WTC11 (cell line): ENCODE measurements around the gene EML2. TPM values are rescaled to one million over a fixed set of nuclear protein-coding genes. Genes with fewer than 3 reads are reported as not detected.

Experiments used
- CBFB ChIP-seq: sonication (generic); formaldehyde crosslinking; IDR thresholded peaks from 2 replicates; pipeline ENCODE4 v1.8.1; 2022; ENCODE audit warnings: mild to moderate bottlenecking, low read depth, missing genetic modification reagents
- CREM ChIP-seq: sonication (generic); formaldehyde crosslinking; IDR thresholded peaks from 2 replicates; pipeline ENCODE4 v1.8.1; 2022; ENCODE audit warnings: mild to moderate bottlenecking, missing genetic modification reagents, moderate library complexity
- CTCF ChIP-seq: fragments of 200-600 bp; IDR thresholded peaks from 2 replicates; pipeline ENCODE4 v1.8.0; 2022; ENCODE audit warnings: antibody characterized with exemption
- ELF4 ChIP-seq: sonication (generic); formaldehyde crosslinking; IDR thresholded peaks from 2 replicates; pipeline ENCODE4 v1.8.1; 2022; ENCODE audit warnings: low read depth, mild to moderate bottlenecking, moderate library complexity, missing genetic modification reagents
- ESRRA ChIP-seq: sonication (generic); formaldehyde crosslinking; IDR thresholded peaks from 2 replicates; pipeline ENCODE4 v1.8.1; 2022; ENCODE audit warnings: mild to moderate bottlenecking, missing genetic modification reagents, borderline replicate concordance
- ETV6 ChIP-seq: sonication (generic); formaldehyde crosslinking; IDR thresholded peaks from 2 replicates; pipeline ENCODE4 v1.8.1; 2022; ENCODE audit warnings: mild to moderate bottlenecking, missing genetic modification reagents
- FOXP1 ChIP-seq: sonication (generic); formaldehyde crosslinking; IDR thresholded peaks from 2 replicates; pipeline ENCODE4 v1.8.0; 2022; ENCODE audit warnings: missing genetic modification reagents, mild to moderate bottlenecking, moderate library complexity, borderline replicate concordance
- GRHL2 ChIP-seq: fragments of 250-450 bp; sonication (Bioruptor Pico); IDR thresholded peaks from 2 replicates; pipeline ENCODE4 v1.8.0; 2022; ENCODE audit warnings: mild to moderate bottlenecking, moderate library complexity; ENCODE audit not compliant: insufficient replicate concordance, severe bottlenecking
- GTF2I ChIP-seq: fragments of 250-450 bp; sonication (Bioruptor Pico); conservative IDR thresholded peaks from 2 replicates; pipeline ENCODE4 v1.4.0; 2021; ENCODE audit warnings: mild to moderate bottlenecking
- IRF2 ChIP-seq: sonication (generic); formaldehyde crosslinking; IDR thresholded peaks from 2 replicates; pipeline ENCODE4 v1.8.0; 2022; ENCODE audit warnings: low read depth, missing genetic modification reagents, borderline replicate concordance
- MAX ChIP-seq: sonication (generic); formaldehyde crosslinking; IDR thresholded peaks from 2 replicates; pipeline ENCODE4 v1.8.0; 2022; ENCODE audit warnings: mild to moderate bottlenecking, missing genetic modification reagents
- MXD4 ChIP-seq: fragments of 250-450 bp; sonication (Bioruptor Pico); IDR thresholded peaks from 2 replicates; pipeline ENCODE4 v1.8.0; 2021; ENCODE audit warnings: mild to moderate bottlenecking, moderate library complexity, borderline replicate concordance
- NFYB ChIP-seq: sonication (generic); formaldehyde crosslinking; conservative IDR thresholded peaks from 2 replicates; pipeline ENCODE4 v1.8.0; 2022; ENCODE audit warnings: low read depth, missing genetic modification reagents
- NR2C2 ChIP-seq: sonication (generic); formaldehyde crosslinking; IDR thresholded peaks from 2 replicates; pipeline ENCODE4 v1.8.0; 2022; ENCODE audit warnings: mild to moderate bottlenecking, missing genetic modification reagents
- NR3C1 ChIP-seq: sonication (generic); formaldehyde crosslinking; conservative IDR thresholded peaks from 2 replicates; pipeline ENCODE4 v1.8.1; 2023; ENCODE audit warnings: low read depth, mild to moderate bottlenecking, missing genetic modification reagents
- SMAD3 ChIP-seq: sonication (generic); formaldehyde crosslinking; IDR thresholded peaks from 2 replicates; pipeline ENCODE4 v1.8.0; 2022; ENCODE audit warnings: missing genetic modification reagents, mild to moderate bottlenecking, borderline replicate concordance
- SMAD4 ChIP-seq: sonication (generic); formaldehyde crosslinking; IDR thresholded peaks from 2 replicates; pipeline ENCODE4 v1.8.0; 2022; ENCODE audit warnings: mild to moderate bottlenecking, missing genetic modification reagents
- SP1 ChIP-seq: sonication (generic); formaldehyde crosslinking; conservative IDR thresholded peaks from 2 replicates; pipeline ENCODE4 v1.8.1; 2022; ENCODE audit warnings: missing genetic modification reagents
- ZNF138 ChIP-seq: sonication (generic); formaldehyde crosslinking; conservative IDR thresholded peaks from 2 replicates; pipeline ENCODE4 v1.8.1; 2022; ENCODE audit warnings: mild to moderate bottlenecking, moderate library complexity, missing genetic modification reagents
- ZNF219 ChIP-seq: sonication (generic); formaldehyde crosslinking; IDR thresholded peaks from 2 replicates; pipeline ENCODE4 v1.8.0; 2023; ENCODE audit warnings: missing genetic modification reagents, mild to moderate bottlenecking, borderline replicate concordance
- ZNF416 ChIP-seq: fragments of 250-450 bp; sonication (Bioruptor Pico); IDR thresholded peaks from 2 replicates; pipeline ENCODE4 v1.9.0; 2021; ENCODE audit warnings: mild to moderate bottlenecking, inconsistent platforms
- ZNF423 ChIP-seq: fragments of 250-450 bp; sonication (Bioruptor Pico); IDR thresholded peaks from 2 replicates; pipeline ENCODE4 v2.1.2; 2022; ENCODE audit warnings: mild to moderate bottlenecking, moderate library complexity
- ZNF671 ChIP-seq: fragments of 250-450 bp; sonication (Bioruptor Pico); IDR thresholded peaks from 2 replicates; pipeline ENCODE4 v1.8.0; 2021; ENCODE audit warnings: mild to moderate bottlenecking
- total RNA-seq: library from RNA; stranded (reverse); gene quantifications from 3 replicates; pipeline ENCODE4 v1.2.3, GENCODE V29; 2021
- TF ChIP-seq, protein P1 (sequence below): sonication (generic); formaldehyde crosslinking; IDR thresholded peaks from 2 replicates; pipeline ENCODE4 v1.8.1; 2022; ENCODE audit warnings: missing genetic modification reagents, borderline replicate concordance
- TF ChIP-seq, protein P2 (sequence below): fragments of 250-450 bp; sonication (Bioruptor Pico); conservative IDR thresholded peaks from 2 replicates; pipeline ENCODE4 v1.9.0; 2021; ENCODE audit warnings: mild to moderate bottlenecking
- TF ChIP-seq, protein P3 (sequence below): fragments of 250-450 bp; sonication (Bioruptor Pico); IDR thresholded peaks from 2 replicates; pipeline ENCODE4 v1.9.0; 2021; ENCODE audit warnings: mild to moderate bottlenecking
- TF ChIP-seq, protein P4 (sequence below): fragments of 250-450 bp; sonication (Bioruptor Pico); IDR thresholded peaks from 2 replicates; pipeline ENCODE4 v1.9.0; 2021; ENCODE audit warnings: moderate library complexity, mild to moderate bottlenecking, inconsistent platforms, borderline replicate concordance
- TF ChIP-seq, protein P5 (sequence below): sonication (generic); formaldehyde crosslinking; IDR thresholded peaks from 2 replicates; pipeline ENCODE4 v1.8.0; 2022; ENCODE audit warnings: mild to moderate bottlenecking, missing genetic modification reagents
- TF ChIP-seq, protein P6 (sequence below): fragments of 250-450 bp; sonication (Bioruptor Pico); IDR thresholded peaks from 2 replicates; pipeline ENCODE4 v1.9.0; 2021; ENCODE audit warnings: mild to moderate bottlenecking

Gene EML2
- total RNA-seq, 1 experiment from 2014 or later, result 63.3 TPM

- TF ChIP-seq GRHL2 (no peak), NR3C1 (CRISPR knock-in tag) (no peak), ZNF138 (no peak), FOXP1 (no peak), SP1 (CRISPR knock-in tag) (peak; percentile 90), IRF2 (CRISPR knock-in tag) (no peak), NR2C2 (CRISPR knock-in tag) (no peak), SMAD4 (CRISPR knock-in tag) (no peak), ZNF671 (CRISPR knock-in tag) (no peak), CTCF (no peak), MAX (peak; percentile 92), SMAD3 (CRISPR knock-in tag) (no peak), ZNF219 (no peak), ESRRA (CRISPR knock-in tag) (no peak), CREM (CRISPR knock-in tag) (peak; percentile 93), NFYB (CRISPR knock-in tag) (peak; percentile 90), ELF4 (CRISPR knock-in tag) (no peak), CBFB (CRISPR knock-in tag) (no peak), MXD4 (CRISPR knock-in tag) (no peak), GTF2I (no peak), ZNF416 (CRISPR knock-in tag) (no peak), ZNF423 (CRISPR knock-in tag) (no peak), ETV6 (peak; percentile 60)
- TF ChIP-seq, protein P1, sequence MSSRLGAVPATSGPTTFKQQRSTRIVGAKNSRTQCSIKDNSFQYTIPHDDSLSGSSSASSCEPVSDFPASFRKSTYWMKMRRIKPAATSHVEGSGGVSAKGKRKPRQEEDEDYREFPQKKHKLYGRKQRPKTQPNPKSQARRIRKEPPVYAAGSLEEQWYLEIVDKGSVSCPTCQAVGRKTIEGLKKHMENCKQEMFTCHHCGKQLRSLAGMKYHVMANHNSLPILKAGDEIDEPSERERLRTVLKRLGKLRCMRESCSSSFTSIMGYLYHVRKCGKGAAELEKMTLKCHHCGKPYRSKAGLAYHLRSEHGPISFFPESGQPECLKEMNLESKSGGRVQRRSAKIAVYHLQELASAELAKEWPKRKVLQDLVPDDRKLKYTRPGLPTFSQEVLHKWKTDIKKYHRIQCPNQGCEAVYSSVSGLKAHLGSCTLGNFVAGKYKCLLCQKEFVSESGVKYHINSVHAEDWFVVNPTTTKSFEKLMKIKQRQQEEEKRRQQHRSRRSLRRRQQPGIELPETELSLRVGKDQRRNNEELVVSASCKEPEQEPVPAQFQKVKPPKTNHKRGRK, result no peak
- TF ChIP-seq, protein P2, sequence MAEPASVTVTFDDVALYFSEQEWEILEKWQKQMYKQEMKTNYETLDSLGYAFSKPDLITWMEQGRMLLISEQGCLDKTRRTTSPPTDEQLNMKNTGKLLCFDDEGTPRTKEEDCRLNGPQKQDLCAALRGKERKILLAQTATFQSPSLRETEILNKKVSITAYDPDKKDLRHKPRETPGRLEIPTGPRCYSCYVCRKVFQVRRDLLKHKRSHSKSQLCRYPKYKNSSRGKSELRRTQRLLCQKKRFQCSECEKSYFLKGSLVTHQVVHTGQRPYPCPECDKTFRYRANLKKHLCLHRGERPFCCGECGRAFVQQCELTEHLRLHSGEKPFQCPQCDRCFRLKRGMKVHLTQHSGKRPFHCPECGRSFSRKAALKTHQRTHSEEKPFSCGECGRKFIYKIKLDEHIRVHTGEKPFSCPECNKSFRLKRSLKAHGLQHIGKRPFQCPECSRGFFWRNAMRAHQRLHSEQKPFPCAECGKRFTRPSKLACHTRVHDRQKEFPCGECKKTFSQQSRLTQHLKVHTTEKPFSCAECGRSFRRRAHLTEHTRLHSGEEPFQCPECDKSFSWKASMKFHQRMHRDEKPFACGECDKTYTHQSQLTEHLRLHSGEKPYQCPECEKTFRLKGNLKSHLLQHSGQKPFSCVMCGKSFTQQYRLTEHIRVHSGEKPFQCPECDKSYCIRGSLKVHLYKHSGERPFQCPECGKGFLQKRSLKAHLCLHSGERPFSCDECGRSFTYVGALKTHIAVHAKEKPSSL (CRISPR knock-in tag), result no peak
- TF ChIP-seq, protein P3, sequence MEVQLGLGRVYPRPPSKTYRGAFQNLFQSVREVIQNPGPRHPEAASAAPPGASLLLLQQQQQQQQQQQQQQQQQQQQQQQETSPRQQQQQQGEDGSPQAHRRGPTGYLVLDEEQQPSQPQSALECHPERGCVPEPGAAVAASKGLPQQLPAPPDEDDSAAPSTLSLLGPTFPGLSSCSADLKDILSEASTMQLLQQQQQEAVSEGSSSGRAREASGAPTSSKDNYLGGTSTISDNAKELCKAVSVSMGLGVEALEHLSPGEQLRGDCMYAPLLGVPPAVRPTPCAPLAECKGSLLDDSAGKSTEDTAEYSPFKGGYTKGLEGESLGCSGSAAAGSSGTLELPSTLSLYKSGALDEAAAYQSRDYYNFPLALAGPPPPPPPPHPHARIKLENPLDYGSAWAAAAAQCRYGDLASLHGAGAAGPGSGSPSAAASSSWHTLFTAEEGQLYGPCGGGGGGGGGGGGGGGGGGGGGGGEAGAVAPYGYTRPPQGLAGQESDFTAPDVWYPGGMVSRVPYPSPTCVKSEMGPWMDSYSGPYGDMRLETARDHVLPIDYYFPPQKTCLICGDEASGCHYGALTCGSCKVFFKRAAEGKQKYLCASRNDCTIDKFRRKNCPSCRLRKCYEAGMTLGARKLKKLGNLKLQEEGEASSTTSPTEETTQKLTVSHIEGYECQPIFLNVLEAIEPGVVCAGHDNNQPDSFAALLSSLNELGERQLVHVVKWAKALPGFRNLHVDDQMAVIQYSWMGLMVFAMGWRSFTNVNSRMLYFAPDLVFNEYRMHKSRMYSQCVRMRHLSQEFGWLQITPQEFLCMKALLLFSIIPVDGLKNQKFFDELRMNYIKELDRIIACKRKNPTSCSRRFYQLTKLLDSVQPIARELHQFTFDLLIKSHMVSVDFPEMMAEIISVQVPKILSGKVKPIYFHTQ (CRISPR knock-in tag), result no peak
- TF ChIP-seq, protein P4, sequence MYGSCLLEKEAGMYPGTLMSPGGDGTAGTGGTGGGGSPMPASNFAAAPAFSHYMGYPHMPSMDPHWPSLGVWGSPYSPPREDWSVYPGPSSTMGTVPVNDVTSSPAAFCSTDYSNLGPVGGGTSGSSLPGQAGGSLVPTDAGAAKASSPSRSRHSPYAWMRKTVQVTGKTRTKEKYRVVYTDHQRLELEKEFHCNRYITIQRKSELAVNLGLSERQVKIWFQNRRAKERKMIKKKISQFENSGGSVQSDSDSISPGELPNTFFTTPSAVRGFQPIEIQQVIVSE (CRISPR knock-in tag), result no peak
- TF ChIP-seq, protein P5, sequence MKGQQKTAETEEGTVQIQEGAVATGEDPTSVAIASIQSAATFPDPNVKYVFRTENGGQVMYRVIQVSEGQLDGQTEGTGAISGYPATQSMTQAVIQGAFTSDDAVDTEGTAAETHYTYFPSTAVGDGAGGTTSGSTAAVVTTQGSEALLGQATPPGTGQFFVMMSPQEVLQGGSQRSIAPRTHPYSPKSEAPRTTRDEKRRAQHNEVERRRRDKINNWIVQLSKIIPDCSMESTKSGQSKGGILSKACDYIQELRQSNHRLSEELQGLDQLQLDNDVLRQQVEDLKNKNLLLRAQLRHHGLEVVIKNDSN (CRISPR knock-in tag), result peak; percentile 77; the same call in 1 of the 2 replicates
- TF ChIP-seq, protein P6, sequence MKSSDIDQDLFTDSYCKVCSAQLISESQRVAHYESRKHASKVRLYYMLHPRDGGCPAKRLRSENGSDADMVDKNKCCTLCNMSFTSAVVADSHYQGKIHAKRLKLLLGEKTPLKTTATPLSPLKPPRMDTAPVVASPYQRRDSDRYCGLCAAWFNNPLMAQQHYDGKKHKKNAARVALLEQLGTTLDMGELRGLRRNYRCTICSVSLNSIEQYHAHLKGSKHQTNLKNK (CRISPR knock-in tag), result no peak
These were observed 54.7 kb downstream of the EML2 start, which contains the start of gene OPA3 (continued) for GRCh38 chr19:45584332-45585157.
